Measurements from ENCODE around the gene RNU5D-1.

GRCh38 chr1:44777547-44777946, 46.6 kb upstream of the RNU5D-1 start:
- TF ChIP-seq POLR2A (IDR thresholded peaks at IDR 0.05) (no peak), CTCF (IDR thresholded peaks at IDR 0.05) (no peak)

Measured in lower leg skin (tissue), 3 donors.